H1 (cell line): ENCODE measurements around the gene FAM221B. TPM values are rescaled to one million over a fixed set of nuclear protein-coding genes. Genes with fewer than 3 reads are reported as not detected.

Experiments
- CTCF ChIA-PET: fragments of 300-600 bp; sonication (Branson Sonifier 250); formaldehyde crosslinking; loops from one replicate; lab custom pipeline; 2021; ENCODE audit not compliant: partially characterized antibody; lab: Charles Lee
- POLR2A ChIA-PET: fragments of 300-600 bp; sonication (Branson Sonifier 250); formaldehyde crosslinking; loops from one replicate; lab custom pipeline; 2021; ENCODE audit warnings: inconsistent platforms; ENCODE audit not compliant: partially characterized antibody; lab: Charles Lee
- DNase-seq, 2 experiments: peaks; one replicate each; pipeline versions ENCODE4 v3.0.0 to v3.0.0-alpha.2; 2010 to 2022; ENCODE audit warnings: low spot score in 2 of 2, low read depth in 1 of 2, mixed read lengths in 1 of 2
- FAIRE-seq: peaks from 2 replicates; lab custom pipeline; 2011; peaks lifted over from hg19 to GRCh38; lab: Jason Lieb, UNC
- H2AFZ ChIP-seq: 2 replicates; pipeline ENCODE4 v1.8.1; 2012; ENCODE audit warnings: low read length, inconsistent platforms
- H2AK5ac ChIP-seq: 2 replicates; pipeline ENCODE4 v1.6.1; 2013; ENCODE audit warnings: low read depth, low read length
- H2BK120ac ChIP-seq: replicated peaks from 2 replicates; pipeline ENCODE3; 2013; ENCODE audit warnings: low read depth, low read length, inconsistent platforms
- H2BK12ac ChIP-seq: 2 replicates; pipeline ENCODE4 v1.6.1; 2013; ENCODE audit warnings: low read depth, low read length
- H2BK15ac ChIP-seq: 2 replicates; pipeline ENCODE4 v1.6.1; 2013; ENCODE audit warnings: low read length
- H2BK20ac ChIP-seq: 2 replicates; pipeline ENCODE4 v1.6.1; 2013; ENCODE audit warnings: low read length
- H2BK5ac ChIP-seq: 2 replicates; pipeline ENCODE4 v1.6.1; 2013; ENCODE audit warnings: low read depth, low read length
- H3K14ac ChIP-seq: 2 replicates; pipeline ENCODE4 v1.6.1; 2013; ENCODE audit warnings: inconsistent platforms; ENCODE audit not compliant: insufficient read length
- H3K18ac ChIP-seq: 2 replicates; pipeline ENCODE4 v1.6.1; 2013; ENCODE audit warnings: low read length; ENCODE audit errors: extremely low read depth
- H3K23ac ChIP-seq: 2 replicates; pipeline ENCODE4 v1.6.1; 2013; ENCODE audit warnings: inconsistent platforms; ENCODE audit not compliant: insufficient read length
- H3K23me2 ChIP-seq: 2 replicates; pipeline ENCODE4 v1.6.1; 2013; ENCODE audit warnings: low read depth, low read length
- H3K27ac ChIP-seq: 2 replicates; pipeline ENCODE4 v1.6.1; 2011; ENCODE audit warnings: low read depth, low read length, inconsistent platforms
- H3K27me3 ChIP-seq, 4 experiments: replicated peaks in 1 of 4; 1 replicate in 1 of 4; 2 replicates in 3 of 4; pipeline versions ENCODE4 v1.6.1 to v1.8.1; 2011 to 2013; ENCODE audit warnings: low read length in 3 of 4, mild to moderate bottlenecking in 3 of 4, inconsistent platforms in 2 of 4, mixed read lengths in 2 of 4, moderate library complexity in 1 of 4; ENCODE audit not compliant: control insufficient read depth in 3 of 4, insufficient read depth in 3 of 4; ENCODE audit errors: extremely low read depth in 1 of 4
- H3K36me3 ChIP-seq, 4 experiments: 2 replicates each; pipeline versions ENCODE4 v1.6.1 to v1.8.1; 2011 to 2013; ENCODE audit warnings: mild to moderate bottlenecking in 4 of 4, low read length in 3 of 4, moderate library complexity in 2 of 4, control low read depth in 1 of 4, inconsistent platforms in 1 of 4; ENCODE audit not compliant: insufficient read depth in 4 of 4, control insufficient read depth in 2 of 4
- H3K4ac ChIP-seq: replicated peaks from 2 replicates; pipeline ENCODE3; 2013; ENCODE audit warnings: low read length, low read depth, mixed read lengths, inconsistent platforms; ENCODE audit not compliant: insufficient read length
- H3K4me1 ChIP-seq, 4 experiments: replicated peaks in 1 of 4; 1 replicate in 1 of 4; 2 replicates in 3 of 4; pipeline versions ENCODE4 v1.6.1 to v1.8.1; 2011 to 2013; ENCODE audit warnings: low read length in 3 of 4, inconsistent platforms in 2 of 4, mixed read lengths in 1 of 4; ENCODE audit not compliant: insufficient read depth in 4 of 4, control insufficient read depth in 3 of 4
- H3K4me2 ChIP-seq, 2 experiments: 2 replicates each; pipeline versions ENCODE4 v1.6.1 to v1.8.1; 2011 to 2013; ENCODE audit warnings: low read depth in 2 of 2, low read length in 2 of 2, control low read depth in 1 of 2, inconsistent platforms in 1 of 2, mild to moderate bottlenecking in 1 of 2; ENCODE audit not compliant: insufficient read depth in 1 of 2
- H3K4me3 ChIP-seq, 4 experiments: fragments of 200-600, 300-600 bp in 1 of 4; sonication (generic), shearing (Covaris generic), sonication (Bioruptor Twin) in 1 of 4; 2 replicates each; pipeline versions ENCODE4 v1.5.1 to v1.8.1; 2011 to 2016; ENCODE audit warnings: low read length in 4 of 4, low read depth in 3 of 4, control low read depth in 2 of 4, inconsistent platforms in 2 of 4, mild to moderate bottlenecking in 2 of 4, mixed read lengths in 1 of 4, moderate library complexity in 1 of 4; ENCODE audit not compliant: insufficient read depth in 2 of 4; ENCODE audit errors: extremely low read depth in 1 of 4
- H3K56ac ChIP-seq: replicated peaks from 2 replicates; pipeline ENCODE3; 2013; ENCODE audit warnings: low read depth, mild to moderate bottlenecking, mixed read lengths, low read length, inconsistent platforms; ENCODE audit not compliant: insufficient read length
- H3K79me1 ChIP-seq: 2 replicates; pipeline ENCODE4 v1.6.1; 2013; ENCODE audit warnings: low read depth, low read length, control low read depth
- H3K79me2 ChIP-seq, 2 experiments: 2 replicates each; pipeline versions ENCODE4 v1.6.1 to v1.8.1; 2012 to 2013; ENCODE audit warnings: low read length in 2 of 2, mild to moderate bottlenecking in 2 of 2, inconsistent platforms in 1 of 2; ENCODE audit not compliant: insufficient read depth in 2 of 2, control insufficient read depth in 1 of 2
- H3K9ac ChIP-seq, 4 experiments: replicated peaks in 1 of 4; 1 replicate in 1 of 4; 2 replicates in 3 of 4; pipeline versions ENCODE4 v1.6.1 to v1.8.1; 2011 to 2013; ENCODE audit warnings: low read depth in 3 of 4, low read length in 3 of 4, control low read depth in 2 of 4, mild to moderate bottlenecking in 2 of 4, moderate library complexity in 2 of 4, inconsistent platforms in 1 of 4; ENCODE audit errors: extremely low read depth in 1 of 4
- H3K9me3 ChIP-seq, 2 experiments: 2 replicates each; pipeline versions ENCODE4 v1.6.1 to v1.8.1; 2012 to 2013; ENCODE audit warnings: mild to moderate bottlenecking in 2 of 2, moderate library complexity in 2 of 2, control low read depth in 1 of 2, inconsistent platforms in 1 of 2, low read depth in 1 of 2, low read length in 1 of 2, mixed read lengths in 1 of 2; ENCODE audit not compliant: insufficient read depth in 2 of 2
- H4K20me1 ChIP-seq, 2 experiments: replicated peaks in 1 of 2; 2 replicates each; pipeline versions ENCODE3 to v1.8.1; 2011 to 2013; ENCODE audit warnings: inconsistent platforms in 2 of 2, low read length in 2 of 2, mild to moderate bottlenecking in 1 of 2; ENCODE audit not compliant: insufficient read depth in 2 of 2, control insufficient read depth in 1 of 2
- H4K5ac ChIP-seq: 2 replicates; pipeline ENCODE4 v1.6.1; 2013; ENCODE audit warnings: low read length, low read depth, mixed read lengths, inconsistent platforms; ENCODE audit not compliant: insufficient read length
- H4K8ac ChIP-seq: 2 replicates; pipeline ENCODE4 v1.8.0; 2013; ENCODE audit warnings: mild to moderate bottlenecking, moderate library complexity, low read length, inconsistent platforms; ENCODE audit not compliant: insufficient read depth; ENCODE audit errors: extremely low read depth
- H4K91ac ChIP-seq: replicated peaks from 2 replicates; pipeline ENCODE3; 2013; ENCODE audit warnings: low read length, mixed read lengths, inconsistent platforms; ENCODE audit not compliant: insufficient read length
- ATF2 ChIP-seq: IDR thresholded peaks from 2 replicates; pipeline ENCODE4 v1.6.1; 2012; ENCODE audit warnings: low read length, inconsistent platforms
- BRCA1 ChIP-seq: IDR thresholded peaks from 2 replicates; pipeline ENCODE4 v1.6.1; 2012; ENCODE audit warnings: low read depth, low read length, improper control_type of control experiment
- CBX8 ChIP-seq: fragments of 300-800, 300-1000 bp; sonication (generic); IDR thresholded peaks from 2 replicates; pipeline ENCODE4 v1.7.1; 2016; ENCODE audit warnings: low read depth, low read length, borderline replicate concordance
- CHD2 ChIP-seq: IDR thresholded peaks from 2 replicates; pipeline ENCODE4 v1.6.1; 2012; ENCODE audit warnings: low read length, improper control_type of control experiment
- EP300 ChIP-seq, 2 experiments: IDR thresholded peaks; 1 replicate in 1 of 2; 2 replicates in 1 of 2; pipeline ENCODE4 v1.6.1; 2011 to 2012; ENCODE audit warnings: low read depth in 2 of 2, low read length in 2 of 2, mild to moderate bottlenecking in 2 of 2, borderline replicate concordance in 1 of 2, inconsistent platforms in 1 of 2, moderate library complexity in 1 of 2
- FOSL1 ChIP-seq: IDR thresholded peaks from 2 replicates; pipeline ENCODE4 v1.6.1; 2011; ENCODE audit warnings: mild to moderate bottlenecking, low read depth, low read length, moderate library complexity; ENCODE audit not compliant: insufficient read depth
- JUN ChIP-seq: IDR thresholded peaks from 2 replicates; pipeline ENCODE4 v1.6.1; 2011; ENCODE audit warnings: low read depth, mild to moderate bottlenecking, improper control_type of control experiment, low read length
- NANOG ChIP-seq: IDR thresholded peaks from 2 replicates; pipeline ENCODE4 v1.6.1; 2011; ENCODE audit warnings: low read length, low read depth, mild to moderate bottlenecking, inconsistent platforms; ENCODE audit not compliant: insufficient read depth, poor library complexity, severe bottlenecking
- POLR2AphosphoS5 ChIP-seq: IDR thresholded peaks from 2 replicates; pipeline ENCODE4 v1.6.1; 2011; ENCODE audit warnings: low read depth, low read length
- SAP30 ChIP-seq: fragments of 300-600 bp; sonication (generic); IDR thresholded peaks from 2 replicates; pipeline ENCODE4 v1.7.1; 2012; ENCODE audit warnings: low read length, moderate library complexity, mild to moderate bottlenecking, inconsistent platforms; ENCODE audit not compliant: insufficient read depth, insufficient replicate concordance
- SIX5 ChIP-seq: IDR thresholded peaks from 2 replicates; pipeline ENCODE4 v1.6.1; 2011; ENCODE audit warnings: mild to moderate bottlenecking, low read depth, low read length
- TBP ChIP-seq: IDR thresholded peaks from 2 replicates; pipeline ENCODE4 v1.6.1; 2011; ENCODE audit warnings: low read depth, low read length, improper control_type of control experiment
- TCF12 ChIP-seq: IDR thresholded peaks from 2 replicates; pipeline ENCODE4 v1.6.1; 2011; ENCODE audit warnings: low read depth, mild to moderate bottlenecking, low read length
- WGBS, 2 experiments: shearing (Covaris generic) in 1 of 2; methylation state at CpG; one replicate each; pipeline versions ENCODE4 v1.1.6 to v1.1.7; 2013 to 2015; ENCODE audit warnings: low lambda C conversion rate in 2 of 2, mixed read lengths in 2 of 2, inconsistent platforms in 1 of 2, low coverage in 1 of 2, missing lambda C conversion rate in 1 of 2; ENCODE audit not compliant: insufficient replicate concordance in 2 of 2, insufficient coverage in 1 of 2, insufficient read length in 1 of 2; ENCODE audit errors: extremely low coverage in 1 of 2, missing lambda C conversion rate in 1 of 2; 5-methylcytosine and 5-hydroxymethylcytosine counted together
- polyA plus RNA-seq, 7 experiments: library from polyadenylated mRNA; depleted of rRNA in 3 of 7; stranded (reverse) in 5 of 7; unstranded in 2 of 7; fragments of >200 nt in 5 of 7; fragments of 200-250 nt in 2 of 7; gene quantifications; 1 replicate in 5 of 7; 2 replicates in 1 of 7; 4 replicates in 1 of 7; pipeline versions ENCODE4 v1.2.1 to v1.2.3, GENCODE V29; 2011 to 2013; ENCODE audit warnings: missing spikeins in 2 of 7, mixed read lengths in 2 of 7
- total RNA-seq: library from RNA; stranded (reverse); fragmentation: NEBNext Ultra II Directional; extraction: Animal tissue kit (Norgen Biotek cat#: 25700); gene quantifications from 2 replicates; pipeline ENCODE4 v1.2.1, GENCODE V29; 2021

Gene FAM221B
- total and polyA plus RNA-seq, 2 of the 8 experiments (the other 6 are each of a cell fraction or from before 2014, with no cell fraction given), result not detected

DNA sequence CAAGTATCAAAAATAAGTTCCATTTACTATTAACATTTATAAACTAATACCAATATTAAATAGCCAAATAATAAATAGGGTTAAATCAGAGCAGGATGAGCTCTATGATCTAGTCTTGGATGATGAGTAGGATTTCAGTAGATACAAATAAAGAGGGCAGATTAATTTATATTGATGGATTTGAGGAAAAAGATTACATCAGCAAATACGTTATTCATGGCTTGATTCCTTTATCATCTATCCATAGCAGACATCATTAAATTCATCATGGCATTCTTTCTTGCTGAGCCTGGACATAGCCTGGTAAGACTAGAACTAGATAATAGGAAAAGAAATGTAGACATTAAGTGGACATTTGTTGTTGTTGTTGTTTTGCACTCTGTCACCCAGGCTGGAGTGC, 61.1 kb downstream of the FAM221B start:
- Histone ChIP-seq H4K5ac (no peak overlapping the region), H3K27ac (no peak overlapping the region), H4K91ac (no peak overlapping the region), H3K56ac (no peak overlapping the region), H3K14ac (no peak overlapping the region), H2BK120ac (no peak overlapping the region), H2AFZ (no peak overlapping the region), H3K9ac (no peak overlapping the region), H3K4me1 (no peaks in the 10 kb centered on the region), H2BK12ac (no peak overlapping the region), H3K23ac (no peak overlapping the region), H2BK5ac (no peak overlapping the region), H3K4me3 (no peak overlapping the region), H3K18ac (no peak overlapping the region), H3K27me3 (no peaks in the 10 kb centered on the region), H3K79me1 (no peaks in the 10 kb centered on the region), H3K36me3 (no peaks in the 10 kb centered on the region), H4K8ac (no peak overlapping the region), H3K4me2 (no peak overlapping the region), H2BK15ac (no peak overlapping the region), H3K9me3 (no peaks in the 10 kb centered on the region), H2AK5ac (no peak overlapping the region), H2BK20ac (no peak overlapping the region), H3K79me2 (no peaks in the 10 kb centered on the region), H4K20me1 (no peaks in the 10 kb centered on the region), H3K23me2 (no peaks in the 10 kb centered on the region), H3K4ac (no peak overlapping the region)
- WGBS, 2 experiments, result 85% methylated on average over 1 of the region's 1 CpG; no CpG with 5 or more reads in 1 of the 2 experiments
- ChIA-PET CTCF (interaction anchor here (0.6 to 1.4 kb wide), 4 partner anchors 23 to 164 kb away, joined by 3 to 5 read pairs (median 3); no protein-coding TSS in a partner anchor), POLR2A (interaction anchor here (1.2 to 1.4 kb wide), 3 partner anchors 15 to 25 kb away, joined by 3 to 5 read pairs (median 4); no protein-coding TSS in a partner anchor)
- no peak for DNase-seq
- no peak for FAIRE-seq
- TF ChIP-seq TCF12 (no peak), NANOG (no peak), CBX8 (no peak), JUN (no peak), SIX5 (no peak), CHD2 (no peak), POLR2AphosphoS5 (no peak), EP300 (IDR thresholded peaks at IDR 0.05; ENCODE audit: borderline replicate concordance in 1 of 2, low read depth in 2 of 2, low read length in 2 of 2) (no peak), BRCA1 (no peak), FOSL1 (no peak), TBP (no peak), ATF2 (no peak), SAP30 (no peak)
